Panc1 (cell line): ENCODE measurements around the gene DDX21. TPM values are rescaled to one million over a fixed set of nuclear protein-coding genes. Genes with fewer than 3 reads are reported as not detected.
"Not testable (repeated sequence)": the region's sequence is repeated elsewhere in the genome, so short reads cannot be mapped to it uniquely, and the experiment has no call there.

Experiments
- ATAC-seq: fragments of 200-7000 bp; cut with Tn5 transposase; 2 replicates; pipeline ENCODE4 v1.9.1; 2020; ENCODE audit warnings: mild to moderate bottlenecking, moderate library complexity
- BruUV-seq: library from RNA; stranded (reverse); fragments of 400-500 nt; replicated peaks from 2 replicates; lab custom pipeline; 2021; lab: Mats Ljungman, UMichigan
- CTCF ChIA-PET: fragments of 300-600 bp; sonication (Branson Sonifier 250); formaldehyde crosslinking; loops from one replicate; lab custom pipeline; 2022; ENCODE audit warnings: antibody characterized with exemption; lab: Charles Lee
- POLR2A ChIA-PET: fragments of 300-600 bp; sonication (Branson Sonifier 250); formaldehyde crosslinking; loops from one replicate; lab custom pipeline; 2022; ENCODE audit warnings: antibody characterized with exemption; lab: Charles Lee
- DNase-seq: peaks from one replicate; pipeline ENCODE4 v3.0.0-alpha.2; 2010; ENCODE audit warnings: low read depth, low spot score
- H3K27ac ChIP-seq: 2 replicates; pipeline ENCODE4 v1.5.1; 2011; ENCODE audit warnings: mild to moderate bottlenecking, low read length, inconsistent platforms
- H3K27me3 ChIP-seq: fragments of 200-500 bp; sonication (Bioruptor generic); 2 replicates; pipeline ENCODE4 v1.6.0; 2014; ENCODE audit warnings: low read length, inconsistent platforms; ENCODE audit not compliant: control insufficient read depth, insufficient read depth
- H3K36me3 ChIP-seq: fragments of 200-500 bp; sonication (Bioruptor generic); 2 replicates; pipeline ENCODE4 v1.5.1; 2014; ENCODE audit warnings: inconsistent platforms, mild to moderate bottlenecking, low read length, moderate library complexity; ENCODE audit not compliant: control insufficient read depth, insufficient read depth
- H3K4me1 ChIP-seq: 2 replicates; pipeline ENCODE4 v1.5.1; 2011; ENCODE audit warnings: inconsistent platforms, mild to moderate bottlenecking, low read length, moderate library complexity; ENCODE audit not compliant: control insufficient read depth, insufficient read depth
- H3K4me3 ChIP-seq, 2 experiments: 2 replicates each; pipeline ENCODE4 v1.5.1; 2011 to 2012; ENCODE audit warnings: low read depth in 2 of 2, low read length in 2 of 2, mild to moderate bottlenecking in 2 of 2, inconsistent platforms in 1 of 2, moderate library complexity in 1 of 2
- H3K9me3 ChIP-seq: fragments of 200-500 bp; sonication (Bioruptor generic); 2 replicates; pipeline ENCODE4 v1.5.1; 2014; ENCODE audit warnings: low read depth, mild to moderate bottlenecking, inconsistent platforms, low read length, moderate library complexity; ENCODE audit not compliant: control insufficient read depth, insufficient read depth
- CTCF ChIP-seq: fragments of 450-650 bp; IDR thresholded peaks from 2 replicates; pipeline ENCODE4 v1.5.1; 2017; ENCODE audit warnings: mild to moderate bottlenecking
- POLR2AphosphoS5 ChIP-seq: IDR thresholded peaks from 2 replicates; pipeline ENCODE4 v1.6.1; 2012; ENCODE audit warnings: mild to moderate bottlenecking, low read depth, low read length, moderate library complexity
- REST ChIP-seq, 2 experiments: IDR thresholded peaks; 2 replicates each; pipeline ENCODE4 v1.6.1; 2011 to 2012; ENCODE audit warnings: low read depth in 2 of 2, control low read depth in 1 of 2, low read length in 1 of 2, mild to moderate bottlenecking in 1 of 2, moderate library complexity in 1 of 2; ENCODE audit not compliant: insufficient read depth in 1 of 2
- SIN3A ChIP-seq: IDR thresholded peaks from 2 replicates; pipeline ENCODE4 v1.6.1; 2012; ENCODE audit warnings: low read depth, mild to moderate bottlenecking, low read length, moderate library complexity, borderline replicate concordance; ENCODE audit not compliant: insufficient read depth
- TCF7L2 ChIP-seq: IDR thresholded peaks from 2 replicates; pipeline ENCODE4 v1.6.1; 2011; ENCODE audit warnings: mild to moderate bottlenecking, low read depth, low read length, inconsistent platforms
- in situ Hi-C: cut with HindIII; loops from 2 replicates; pipeline ENCODE4 v1.10.0; 2016; ENCODE audit warnings: low sequenced_read_pairs, low pct_unique_long_range_greater_than_20kb
- intact Hi-C: fragments of 100-400 bp; cut with micrococcal nuclease; formaldehyde crosslinking; loops from one replicate; pipeline ENCODE4 v1.10.0; 2022; ENCODE audit not compliant: unreplicated experiment
- total RNA-seq: library from RNA; stranded (reverse); gene quantifications from one replicate; pipeline ENCODE4 v1.2.1, GENCODE V29; 2021; ENCODE audit not compliant: unreplicated experiment

Gene DDX21
- total RNA-seq, 1 experiment from 2014 or later, result 172 TPM

- Histone ChIP-seq H3K36me3 (peaks cover 63% of the 10 kb centered on the region), H3K4me1 (0 out of 2 replicates have a peak, but pooled peaks cover 8% of the 10 kb centered on the region), H3K9me3 (no peaks in the 10 kb centered on the region), H3K4me3 (no peak overlapping the region), H3K27ac (no peak overlapping the region), H3K27me3 (no peaks in the 10 kb centered on the region)
- ChIA-PET POLR2A (no interaction called here), CTCF (no interaction called here)
- intact Hi-C loops (no loop called here), in situ Hi-C loops (no loop called here)
- no peak for TF ChIP-seq SIN3A
- TF ChIP-seq CTCF, result no peak
- no peak for TF ChIP-seq TCF7L2
- TF ChIP-seq POLR2AphosphoS5, result no peak
- no peak for TF ChIP-seq REST (IDR thresholded peaks at IDR 0.05; ENCODE audit: insufficient read depth in 1 of 2, low read depth in 2 of 2, low read length in 1 of 2)
- ATAC-seq (no peak), DNase-seq (no peak)
- no TSS peak for BruUV-seq
Measured at GRCh38 chr10:68963151-68963550, 7.2 kb downstream of the DDX21 start.

GRCh38 chr10:68973975-68974374, 18.0 kb downstream of the DDX21 start:
- TF ChIP-seq CTCF (no peak), TCF7L2 (no peak), POLR2AphosphoS5 (no peak), REST (IDR thresholded peaks at IDR 0.05; ENCODE audit: insufficient read depth in 1 of 2, low read depth in 2 of 2, low read length in 1 of 2) (no peak), SIN3A (no peak)
- no peak overlapping the region for H3K27ac ChIP-seq
- DNase-seq, result no peak
- CTCF ChIA-PET, result no interaction called here
- intact Hi-C loops (no loop called here), in situ Hi-C loops (no loop called here)
- H3K36me3 ChIP-seq, result peaks cover 71% of the 10 kb centered on the region
- H3K9me3 ChIP-seq, result no peaks in the 10 kb centered on the region
- H3K27me3 ChIP-seq, result no peaks in the 10 kb centered on the region
- POLR2A ChIA-PET, result no interaction called here
- no peaks in the 10 kb centered on the region for H3K4me1 ChIP-seq
- ATAC-seq, result no peak
- H3K4me3 ChIP-seq, result no peak overlapping the region
- TSS peak; percentile 26 for BruUV-seq

- H3K4me1 ChIP-seq, H3K27ac ChIP-seq, CTCF ChIA-PET, ATAC-seq, H3K27me3 ChIP-seq, H3K9me3 ChIP-seq, BruUV-seq, H3K4me3 ChIP-seq, DNase-seq, intact Hi-C loops, in situ Hi-C loops: not testable (repeated sequence)
- H3K36me3 ChIP-seq, result peaks cover 74% of the 10 kb centered on the region
- POLR2A ChIA-PET, result interaction anchor here (0.6 kb wide), 3 partner anchors 16 to 348 kb away, joined by 3 to 6 read pairs (median 4); no protein-coding TSS in a partner anchor
Measured at GRCh38 chr10:68975936-68976473, 20.0 kb downstream of the DDX21 start.
